ENCODE results near the gene SLC27A3. TPM values are rescaled to one million over a fixed set of nuclear protein-coding genes. Genes with fewer than 3 reads are reported as not detected.

Gene SLC27A3
- total and polyA plus RNA-seq, 2 donors (not counting 3 experiments of a cell fraction or from before 2014, with no cell fraction given) = 26.6 to 34.3 TPM

- Histone ChIP-seq H4K20me1 (replicated peaks; ENCODE audit: control insufficient read depth, extremely low read depth, insufficient read depth, low read length) (no peaks in the 10 kb centered on the region), H3K9me3 (replicated peaks; ENCODE audit: control insufficient read depth, insufficient read depth, low read length) (no peaks in the 10 kb centered on the region), H3K36me3 (ENCODE audit: control insufficient read depth in 2 of 2, extremely low read depth in 1 of 2, insufficient read depth in 2 of 2, low read length in 2 of 2) (peaks cover 0 to 3% of the 10 kb centered on the region in 2 experiments), H3K4me1 (ENCODE audit: control insufficient read depth, extremely low read depth, insufficient read depth, low read length) (no peaks in the 10 kb centered on the region), H3K27me3 (ENCODE audit: control insufficient read depth in 2 of 2, insufficient read depth in 2 of 2, low read length in 2 of 2) (no peaks in the 10 kb centered on the region), H3K4me3 (replicated peaks in 1 of 3; ENCODE audit: insufficient read depth in 1 of 3, low read depth in 1 of 3, low read length in 3 of 3) (no peak overlapping the region), H3K79me2 (ENCODE audit: control insufficient read depth, insufficient read depth, low read length) (no peaks in the 10 kb centered on the region), H2AFZ (ENCODE audit: low read depth, low read length) (no peak overlapping the region), H3K27ac (ENCODE audit: insufficient read depth, low read depth, low read length) (no peak overlapping the region), H3K9ac (replicated peaks; ENCODE audit: extremely low read depth, insufficient read depth, low read length) (no peak overlapping the region), H3K4me2 (ENCODE audit: insufficient read depth, low read length) (no peak overlapping the region), H3K9me1 (replicated peaks; ENCODE audit: control insufficient read depth, extremely low read depth, insufficient read depth, low read length) (no peaks in the 10 kb centered on the region)
- POLR2A ChIA-PET = interaction anchor here (1.4 kb wide), 1 partner anchor 190 kb away, joined by 4 read pairs; the partner anchor contains the start of gene RAB13
- intact Hi-C loops (cut with micrococcal nuclease) (loop anchor here (1.0 kb wide), 2 partner anchors 149 to 189 kb away; partner anchors contain the start of genes DENND4B and RAB13), dilution Hi-C loops (cut with MboI; ENCODE audit: extremely low pct_ligation_motif_present, low sequenced_read_pairs) (no loop called here)
- DNase-seq (ENCODE audit: low read depth, low spot score) (peak; percentile 58), FAIRE-seq (peak; percentile 89)
- TSS peak; percentile 12 for BruUV-seq (replicated peaks)
- CTCF ChIA-PET = interaction anchor here (0.6 to 4.1 kb wide), 14 partner anchors 10 to 475 kb away, joined by 3 to 65 read pairs (median 5); partner anchors contain the start of genes CREB3L4, DENND4B, JTB and RAB13
- TF ChIP-seq JUN (IDR thresholded peaks at IDR 0.05; ENCODE audit: borderline replicate concordance, insufficient read depth, insufficient read length, low read depth) (no peak), POLR2AphosphoS5 (IDR thresholded peaks at IDR 0.05; ENCODE audit: insufficient read depth, low read depth, low read length) (no peak), POLR2A (IDR thresholded peaks at IDR 0.05; ENCODE audit: low read depth, low read length) (no peak), CTCF (IDR thresholded peaks at IDR 0.05; ENCODE audit: extremely low read depth in 1 of 2, insufficient read depth in 1 of 2, low read depth in 1 of 2, low read length in 2 of 2) (peak; percentile 68 to 81), MAX (IDR thresholded peaks at IDR 0.05; ENCODE audit: insufficient read depth, insufficient read length) (peak; percentile 65)
These were observed 21.8 kb downstream of the SLC27A3 start for GRCh38 chr1:153796786-153797659.
